Spleen (tissue), 7 donors: ENCODE measurements around the gene ICE2.

Experiments used
- POLR2A ChIP-seq, 3 donors: fragments of 450-650 bp; IDR thresholded peaks; one replicate each; pipeline ENCODE4 v1.5.1; 2017; ENCODE audit warnings: antibody characterized with exemption in 3 of 3, mild to moderate bottlenecking in 1 of 3
- TF ChIP-seq, protein P1 (sequence below), 11 experiments: fragments of 200-600 bp in 7 of 11; fragments of 450-650 bp in 4 of 11; sonication (generic) in 4 of 11; IDR thresholded peaks in 8 of 11; conservative IDR thresholded peaks in 3 of 11; 1 replicate in 7 of 11; 2 replicates in 4 of 11; pipeline versions ENCODE4 v1.4.0 to v1.8.0; 2016 to 2021; ENCODE audit warnings: antibody characterized with exemption in 11 of 11, inconsistent platforms in 4 of 11, mild to moderate bottlenecking in 1 of 11
- donor health status: DM: no; HTN: no; CAD: no; lungs with moderate emphysema.
- donor health status: DM: no; HTN: no; CAD: no.
- donor health status: DM: no; HTN: no; CAD: no.

DNA sequence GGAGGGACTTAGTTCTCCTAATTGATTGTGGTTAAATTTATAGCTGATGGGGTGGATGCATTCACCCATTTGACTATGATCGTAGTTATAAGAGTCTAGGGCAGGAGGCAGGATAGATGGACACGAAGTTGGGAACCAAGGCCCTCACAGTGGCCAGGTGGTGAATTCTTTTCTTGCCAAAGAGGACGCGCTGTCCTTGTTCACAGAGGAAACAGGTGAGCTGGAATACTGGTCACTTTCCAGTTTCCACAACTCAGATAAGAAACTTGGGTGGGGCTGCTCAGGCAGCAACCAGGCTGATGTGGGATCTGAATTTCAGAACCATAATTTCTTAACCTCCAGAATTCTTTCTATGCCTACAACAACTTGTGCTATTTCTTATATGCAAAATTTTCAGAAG lies 34.0 kb upstream of the ICE2 start:
- TF ChIP-seq, protein P1, sequence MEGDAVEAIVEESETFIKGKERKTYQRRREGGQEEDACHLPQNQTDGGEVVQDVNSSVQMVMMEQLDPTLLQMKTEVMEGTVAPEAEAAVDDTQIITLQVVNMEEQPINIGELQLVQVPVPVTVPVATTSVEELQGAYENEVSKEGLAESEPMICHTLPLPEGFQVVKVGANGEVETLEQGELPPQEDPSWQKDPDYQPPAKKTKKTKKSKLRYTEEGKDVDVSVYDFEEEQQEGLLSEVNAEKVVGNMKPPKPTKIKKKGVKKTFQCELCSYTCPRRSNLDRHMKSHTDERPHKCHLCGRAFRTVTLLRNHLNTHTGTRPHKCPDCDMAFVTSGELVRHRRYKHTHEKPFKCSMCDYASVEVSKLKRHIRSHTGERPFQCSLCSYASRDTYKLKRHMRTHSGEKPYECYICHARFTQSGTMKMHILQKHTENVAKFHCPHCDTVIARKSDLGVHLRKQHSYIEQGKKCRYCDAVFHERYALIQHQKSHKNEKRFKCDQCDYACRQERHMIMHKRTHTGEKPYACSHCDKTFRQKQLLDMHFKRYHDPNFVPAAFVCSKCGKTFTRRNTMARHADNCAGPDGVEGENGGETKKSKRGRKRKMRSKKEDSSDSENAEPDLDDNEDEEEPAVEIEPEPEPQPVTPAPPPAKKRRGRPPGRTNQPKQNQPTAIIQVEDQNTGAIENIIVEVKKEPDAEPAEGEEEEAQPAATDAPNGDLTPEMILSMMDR (IDR thresholded peaks at IDR 0.05 in 8 of 11, conservative IDR thresholded peaks at IDR 0.05 in 3 of 11): no peak
- TF ChIP-seq POLR2A (IDR thresholded peaks at IDR 0.05): no peak
